ENCODE results near the gene CAMKV.

Gene CAMKV

GRCh38 chr3:49911611-49912010 lies 41.9 kb upstream of the CAMKV start:
- TF ChIP-seq TCF12 (IDR thresholded peaks at IDR 0.05; ENCODE audit: low read depth) (no peak), TAF1 (IDR thresholded peaks at IDR 0.05; ENCODE audit: low read depth) (no peak), RAD21 (IDR thresholded peaks at IDR 0.05; ENCODE audit: low read depth) (no peak), CREB1 (IDR thresholded peaks at IDR 0.05; ENCODE audit: low read depth) (no peak), EGR1 (IDR thresholded peaks at IDR 0.05) (no peak), EP300 (IDR thresholded peaks at IDR 0.05; ENCODE audit: borderline replicate concordance) (no peak), YY1 (IDR thresholded peaks at IDR 0.05; ENCODE audit: low read depth) (no peak), TEAD4 (IDR thresholded peaks at IDR 0.05) (no peak)
- TF ChIP-seq, protein P1, sequence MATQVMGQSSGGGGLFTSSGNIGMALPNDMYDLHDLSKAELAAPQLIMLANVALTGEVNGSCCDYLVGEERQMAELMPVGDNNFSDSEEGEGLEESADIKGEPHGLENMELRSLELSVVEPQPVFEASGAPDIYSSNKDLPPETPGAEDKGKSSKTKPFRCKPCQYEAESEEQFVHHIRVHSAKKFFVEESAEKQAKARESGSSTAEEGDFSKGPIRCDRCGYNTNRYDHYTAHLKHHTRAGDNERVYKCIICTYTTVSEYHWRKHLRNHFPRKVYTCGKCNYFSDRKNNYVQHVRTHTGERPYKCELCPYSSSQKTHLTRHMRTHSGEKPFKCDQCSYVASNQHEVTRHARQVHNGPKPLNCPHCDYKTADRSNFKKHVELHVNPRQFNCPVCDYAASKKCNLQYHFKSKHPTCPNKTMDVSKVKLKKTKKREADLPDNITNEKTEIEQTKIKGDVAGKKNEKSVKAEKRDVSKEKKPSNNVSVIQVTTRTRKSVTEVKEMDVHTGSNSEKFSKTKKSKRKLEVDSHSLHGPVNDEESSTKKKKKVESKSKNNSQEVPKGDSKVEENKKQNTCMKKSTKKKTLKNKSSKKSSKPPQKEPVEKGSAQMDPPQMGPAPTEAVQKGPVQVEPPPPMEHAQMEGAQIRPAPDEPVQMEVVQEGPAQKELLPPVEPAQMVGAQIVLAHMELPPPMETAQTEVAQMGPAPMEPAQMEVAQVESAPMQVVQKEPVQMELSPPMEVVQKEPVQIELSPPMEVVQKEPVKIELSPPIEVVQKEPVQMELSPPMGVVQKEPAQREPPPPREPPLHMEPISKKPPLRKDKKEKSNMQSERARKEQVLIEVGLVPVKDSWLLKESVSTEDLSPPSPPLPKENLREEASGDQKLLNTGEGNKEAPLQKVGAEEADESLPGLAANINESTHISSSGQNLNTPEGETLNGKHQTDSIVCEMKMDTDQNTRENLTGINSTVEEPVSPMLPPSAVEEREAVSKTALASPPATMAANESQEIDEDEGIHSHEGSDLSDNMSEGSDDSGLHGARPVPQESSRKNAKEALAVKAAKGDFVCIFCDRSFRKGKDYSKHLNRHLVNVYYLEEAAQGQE (IDR thresholded peaks at IDR 0.05; ENCODE audit: low read depth): no peak

DNA sequence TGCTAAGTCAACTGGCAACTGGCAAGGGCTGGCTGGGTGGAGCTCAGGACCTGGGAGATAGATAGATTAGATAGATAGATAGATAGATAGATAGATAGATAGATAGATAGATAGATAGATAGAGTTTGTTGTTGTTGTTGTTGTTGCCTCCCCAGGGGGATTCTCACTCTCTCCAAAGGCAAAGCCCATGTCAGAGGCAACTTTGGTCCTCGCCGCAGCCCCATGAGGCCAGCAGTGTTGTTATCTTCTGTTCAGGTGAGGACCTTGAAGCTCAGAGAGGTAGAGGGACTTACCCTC lies 41.4 kb upstream of the CAMKV start:
- TF ChIP-seq, protein P1 (IDR thresholded peaks at IDR 0.05; ENCODE audit: low read depth): no peak
- TF ChIP-seq EGR1 (IDR thresholded peaks at IDR 0.05) (no peak), FOXM1 (IDR thresholded peaks at IDR 0.05; ENCODE audit: borderline replicate concordance, low read depth) (no peak), TAF1 (IDR thresholded peaks at IDR 0.05; ENCODE audit: low read depth) (no peak), TEAD4 (IDR thresholded peaks at IDR 0.05) (no peak), RAD21 (IDR thresholded peaks at IDR 0.05; ENCODE audit: low read depth) (no peak), CEBPB (IDR thresholded peaks at IDR 0.05) (no peak), TCF12 (IDR thresholded peaks at IDR 0.05; ENCODE audit: low read depth) (no peak), EP300 (IDR thresholded peaks at IDR 0.05; ENCODE audit: borderline replicate concordance) (no peak), CREB1 (IDR thresholded peaks at IDR 0.05; ENCODE audit: low read depth) (no peak), NFIC (IDR thresholded peaks at IDR 0.05) (no peak), YY1 (IDR thresholded peaks at IDR 0.05; ENCODE audit: low read depth) (no peak), ZBTB7A (IDR thresholded peaks at IDR 0.05; ENCODE audit: low read depth) (no peak)
- TF ChIP-seq, protein P2, sequence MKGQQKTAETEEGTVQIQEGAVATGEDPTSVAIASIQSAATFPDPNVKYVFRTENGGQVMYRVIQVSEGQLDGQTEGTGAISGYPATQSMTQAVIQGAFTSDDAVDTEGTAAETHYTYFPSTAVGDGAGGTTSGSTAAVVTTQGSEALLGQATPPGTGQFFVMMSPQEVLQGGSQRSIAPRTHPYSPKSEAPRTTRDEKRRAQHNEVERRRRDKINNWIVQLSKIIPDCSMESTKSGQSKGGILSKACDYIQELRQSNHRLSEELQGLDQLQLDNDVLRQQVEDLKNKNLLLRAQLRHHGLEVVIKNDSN (IDR thresholded peaks at IDR 0.05): no peak

DNA sequence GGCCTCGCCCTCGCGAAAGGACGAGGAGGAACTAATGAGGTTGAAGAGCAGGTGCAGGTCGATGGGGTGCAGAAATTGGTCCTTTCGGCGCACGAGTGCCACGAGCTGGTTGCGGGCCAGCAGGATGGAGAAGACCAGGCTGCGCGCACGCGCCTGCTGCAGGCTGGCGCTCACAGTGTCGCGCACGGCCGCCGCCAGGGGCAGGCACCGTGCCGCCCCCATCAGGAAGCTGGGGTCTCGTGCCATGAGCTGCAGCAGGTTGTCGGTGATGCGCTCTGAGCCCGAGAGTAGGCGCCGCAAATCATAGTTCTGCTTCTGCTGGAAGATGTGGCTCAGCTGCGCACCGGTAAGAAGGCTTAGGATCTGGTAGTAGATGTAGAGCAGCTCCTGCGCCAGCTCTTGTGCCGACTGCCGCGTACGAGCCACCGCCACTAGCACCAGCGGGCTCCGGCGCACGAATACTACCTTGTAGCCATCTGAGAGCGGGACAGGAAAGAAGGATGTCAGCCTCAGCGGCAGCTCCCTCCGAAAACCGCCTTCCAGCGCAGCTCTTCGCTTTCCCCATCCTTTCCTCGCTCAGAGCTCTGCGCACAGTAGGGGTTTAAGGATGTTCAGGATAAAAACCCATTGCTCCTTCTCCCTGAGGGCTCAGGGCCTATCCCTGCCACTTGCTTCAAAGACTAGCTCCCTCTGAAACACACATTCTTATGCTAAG lies 40.9 kb upstream of the CAMKV start:
- no peak for TF ChIP-seq TCF12 (IDR thresholded peaks at IDR 0.05; ENCODE audit: low read depth)
- TF ChIP-seq CREB1 (IDR thresholded peaks at IDR 0.05; ENCODE audit: low read depth): no peak
- TF ChIP-seq ZBTB7A (IDR thresholded peaks at IDR 0.05; ENCODE audit: low read depth): no peak
- no peak for TF ChIP-seq FOXM1 (IDR thresholded peaks at IDR 0.05; ENCODE audit: borderline replicate concordance, low read depth)
- TF ChIP-seq, protein P3, sequence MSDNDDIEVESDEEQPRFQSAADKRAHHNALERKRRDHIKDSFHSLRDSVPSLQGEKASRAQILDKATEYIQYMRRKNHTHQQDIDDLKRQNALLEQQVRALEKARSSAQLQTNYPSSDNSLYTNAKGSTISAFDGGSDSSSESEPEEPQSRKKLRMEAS (IDR thresholded peaks at IDR 0.05): no peak
- no peak for TF ChIP-seq TAF1 (IDR thresholded peaks at IDR 0.05; ENCODE audit: low read depth)
- TF ChIP-seq EGR1 (IDR thresholded peaks at IDR 0.05): no peak
- TF ChIP-seq, protein P2 (IDR thresholded peaks at IDR 0.05): no peak
- no peak for TF ChIP-seq EP300 (IDR thresholded peaks at IDR 0.05; ENCODE audit: borderline replicate concordance)

GRCh38 chr3:49908373-49909199 lies 38.9 kb upstream of the CAMKV start:
- TF ChIP-seq, protein P1 (IDR thresholded peaks at IDR 0.05; ENCODE audit: low read depth): no peak
- TF ChIP-seq TAF1 (IDR thresholded peaks at IDR 0.05; ENCODE audit: low read depth) (no peak), TEAD4 (IDR thresholded peaks at IDR 0.05) (no peak)
- TF ChIP-seq, protein P3 (IDR thresholded peaks at IDR 0.05): no peak
